K562 (cell line): Measurements from ENCODE around the gene SEMA5A. TPM values are rescaled to one million over a fixed set of nuclear protein-coding genes. Genes with fewer than 3 reads are reported as not detected.

Experiments
- ATAC-seq: fragments of 200-7000 bp; cut with Tn5 transposase; 3 replicates; pipeline ENCODE4 v1.9.1; 2020; ENCODE audit warnings: moderate library complexity
- BruUV-seq: library from RNA; stranded (reverse); fragments of 400-500 nt; replicated peaks from 2 replicates; lab custom pipeline; 2021; lab: Mats Ljungman, UMichigan
- CTCF ChIA-PET: fragments of 300-600 bp; formaldehyde crosslinking; extraction: SDS; loops from one replicate; lab custom pipeline; 2021; ENCODE audit warnings: low intra/inter-chr PET ratio; lab: Yijun Ruan, JAX
- POLR2A ChIA-PET: fragments of 300-600, 350-650 bp; sonication (Branson Sonifier 250); formaldehyde crosslinking; extraction: SDS; loops from one replicate; lab custom pipeline; 2021; ENCODE audit warnings: antibody characterized with exemption, inconsistent platforms; lab: Yijun Ruan, JAX
- DNase-seq, 4 experiments: peaks; one replicate each; pipeline versions ENCODE4 v3.0.0 to v3.0.0-alpha.2; 2011 to 2018; ENCODE audit warnings: low spot score in 3 of 4, mixed read lengths in 3 of 4; ENCODE audit errors: extremely low read depth in 1 of 4
- FAIRE-seq: peaks from 2 replicates; lab custom pipeline; 2011; peaks lifted over from hg19 to GRCh38; lab: Jason Lieb, UNC
- H2AFZ ChIP-seq: 2 replicates; pipeline ENCODE4 v1.6.0; 2011; ENCODE audit warnings: low read depth, low read length, control low read depth, inconsistent platforms
- H3K27ac ChIP-seq: fragments of 200-600 bp; 3 replicates; pipeline ENCODE4 v1.8.0; 2011; ENCODE audit warnings: low read depth, mild to moderate bottlenecking, control low read depth, inconsistent platforms, low read length, moderate library complexity, mixed read lengths; ENCODE audit errors: extremely low read depth
- H3K27me3 ChIP-seq, 2 experiments: fragments of 300-600 bp in 1 of 2; 2 replicates in 1 of 2; 3 replicates in 1 of 2; pipeline versions ENCODE4 v1.6.0 to v1.8.0; 2011; ENCODE audit warnings: inconsistent platforms in 2 of 2, low read length in 2 of 2, mild to moderate bottlenecking in 1 of 2, mixed read lengths in 1 of 2, moderate library complexity in 1 of 2; ENCODE audit not compliant: control insufficient read depth in 2 of 2, insufficient read depth in 2 of 2
- H3K36me3 ChIP-seq: fragments of 300-600 bp; 3 replicates; pipeline ENCODE4 v1.8.0; 2011; ENCODE audit warnings: mild to moderate bottlenecking, low read length, inconsistent platforms; ENCODE audit not compliant: control insufficient read depth, insufficient read depth
- H3K4me1 ChIP-seq, 2 experiments: fragments of 200-600 bp in 1 of 2; replicated peaks in 1 of 2; 2 replicates in 1 of 2; 3 replicates in 1 of 2; pipeline versions ENCODE4 v1.5.1 to v1.8.0; 2011; ENCODE audit warnings: inconsistent platforms in 2 of 2, low read length in 2 of 2, mild to moderate bottlenecking in 1 of 2, mixed read lengths in 1 of 2, moderate library complexity in 1 of 2; ENCODE audit not compliant: control insufficient read depth in 2 of 2, insufficient read depth in 2 of 2
- H3K4me2 ChIP-seq: 2 replicates; pipeline ENCODE4 v1.6.1; 2011; ENCODE audit warnings: low read length, control low read depth, inconsistent platforms, mixed read lengths; ENCODE audit not compliant: insufficient read depth
- H3K4me3 ChIP-seq: fragments of 200-600 bp; sonication (generic), shearing (Covaris generic); 2 replicates; pipeline ENCODE4 v1.5.1; 2016; ENCODE audit warnings: control low read depth, inconsistent platforms
- H3K79me2 ChIP-seq: fragments of 200-600 bp; 3 replicates; pipeline ENCODE4 v1.8.0; 2011; ENCODE audit warnings: low read length, inconsistent platforms; ENCODE audit not compliant: control insufficient read depth, insufficient read depth
- H3K9ac ChIP-seq, 2 experiments: 2 replicates each; pipeline versions ENCODE4 v1.6.0 to v1.6.1; 2011; ENCODE audit warnings: low read depth in 2 of 2, low read length in 2 of 2, control low read depth in 1 of 2, inconsistent platforms in 1 of 2, mild to moderate bottlenecking in 1 of 2, mixed read lengths in 1 of 2; ENCODE audit not compliant: insufficient read depth in 1 of 2
- H3K9me1 ChIP-seq: one replicate; pipeline ENCODE4 v1.6.0; 2011; ENCODE audit warnings: inconsistent platforms, mild to moderate bottlenecking, low read length, moderate library complexity; ENCODE audit not compliant: control insufficient read depth, insufficient read depth
- H3K9me3 ChIP-seq: replicated peaks from 2 replicates; pipeline ENCODE4 v1.5.1; 2011; ENCODE audit warnings: low read depth, low read length, inconsistent platforms; ENCODE audit not compliant: control insufficient read depth, insufficient read depth
- H4K20me1 ChIP-seq: replicated peaks from 2 replicates; pipeline ENCODE4 v1.6.1; 2011; ENCODE audit warnings: low read length, inconsistent platforms, mixed read lengths; ENCODE audit not compliant: control insufficient read depth, insufficient read depth
- BCOR ChIP-seq: fragments of 450-650 bp; IDR thresholded peaks from 2 replicates; pipeline ENCODE4 v1.6.1; 2016
- KLF16 ChIP-seq: IDR thresholded peaks from 2 replicates; pipeline ENCODE4 v1.6.1; 2016; ENCODE audit warnings: antibody characterized with exemption
- NR1H2 ChIP-seq: sonication (generic); formaldehyde crosslinking; IDR thresholded peaks from 2 replicates; pipeline ENCODE4 v1.4.0; 2020; ENCODE audit warnings: mild to moderate bottlenecking, missing genetic modification reagents
- NR4A1 ChIP-seq, 2 experiments: fragments of 250-450 bp in 1 of 2; fragments of 450-650 bp in 1 of 2; sonication (Bioruptor Pico) in 1 of 2; IDR thresholded peaks; 2 replicates each; pipeline versions ENCODE4 v1.4.0 to v1.6.1; 2016 to 2020; ENCODE audit warnings: mild to moderate bottlenecking in 2 of 2, missing compliant biosample characterization in 1 of 2, missing genetic modification characterization in 1 of 2, moderate library complexity in 1 of 2
- PHF20 ChIP-seq: fragments of 450-650 bp; IDR thresholded peaks from 2 replicates; pipeline ENCODE4 v1.6.1; 2018; ENCODE audit not compliant: partially characterized antibody
- RCOR1 ChIP-seq, 2 experiments: IDR thresholded peaks; 2 replicates each; pipeline ENCODE4 v1.6.1; 2012; ENCODE audit warnings: low read depth in 2 of 2, low read length in 2 of 2, borderline replicate concordance in 1 of 2, improper control_type of control experiment in 1 of 2
- RUNX1 ChIP-seq: sonication (generic); IDR thresholded peaks from 2 replicates; pipeline ENCODE4 v1.6.1; 2016; ENCODE audit warnings: antibody characterized with exemption, low read depth
- SRSF9 ChIP-seq: fragments of 200-400 bp; formaldehyde crosslinking; IDR thresholded peaks from 2 replicates; pipeline ENCODE4 v1.6.1; 2017; ENCODE audit warnings: low read depth, low read length, borderline replicate concordance
- SUPT5H ChIP-seq: fragments of 450-650 bp; IDR thresholded peaks from 2 replicates; pipeline ENCODE4 v1.6.1; 2016
- TAF1 ChIP-seq: IDR thresholded peaks from 2 replicates; pipeline ENCODE4 v1.6.1; 2011; ENCODE audit warnings: mild to moderate bottlenecking, low read length, moderate library complexity; ENCODE audit not compliant: insufficient read depth, control insufficient read depth, severe bottlenecking; ENCODE audit errors: extremely low read depth
- XRCC4 ChIP-seq: IDR thresholded peaks from one replicate; pipeline ENCODE4 v1.6.1; 2011; ENCODE audit not compliant: insufficient read depth, insufficient read length; ENCODE audit errors: extremely low read depth
- ZNF165 ChIP-seq: fragments of 250-450 bp; sonication (Bioruptor Pico); IDR thresholded peaks from 2 replicates; pipeline ENCODE4 v1.4.0; 2020; ENCODE audit warnings: borderline replicate concordance
- ZNF436 ChIP-seq: fragments of 250-450, 450-650 bp; sonication (Bioruptor Pico); formaldehyde crosslinking; IDR thresholded peaks from 2 replicates; pipeline ENCODE4 v1.7.0; 2020; ENCODE audit warnings: mild to moderate bottlenecking
- ZSCAN29 ChIP-seq: fragments of 450-650 bp; IDR thresholded peaks from 2 replicates; pipeline ENCODE4 v1.6.1; 2017
- WGBS: fragments of 100-300 bp; shearing (Covaris generic); methylation state at CpG from one replicate; pipeline ENCODE4 v1.1.6; 2016; ENCODE audit warnings: low coverage, mixed read lengths; ENCODE audit not compliant: insufficient coverage; ENCODE audit errors: missing lambda C conversion rate; 5-methylcytosine and 5-hydroxymethylcytosine counted together
- in situ Hi-C: fragments of 300-500 bp; cut with MboI; formaldehyde crosslinking; loops from 4 replicates; pipeline ENCODE4 v1.15.0; 2018; ENCODE audit warnings: inconsistent platforms, mixed read lengths
- intact Hi-C: fragments of 100-400 bp; cut with micrococcal nuclease; formaldehyde crosslinking; loops from 2 replicates; pipeline ENCODE4 v1.14.2; 2022
- polyA plus RNA-seq, 8 experiments: library from polyadenylated mRNA; depleted of rRNA in 4 of 8; stranded (reverse) in 5 of 8; unstranded in 3 of 8; fragments of >200 nt; fragmentation: Nextera tagmentation in 2 of 8; fragmentation: Illumina TruSeq in 1 of 8; extraction: Ambion mirVana in 2 of 8; extraction: Trizol in 1 of 8; gene quantifications; 2 replicates each; pipeline versions ENCODE4 v1.2.1 to v1.2.3, GENCODE V29; 2011 to 2014; ENCODE audit warnings: inconsistent platforms in 1 of 8, missing spikeins in 1 of 8
- total RNA-seq, 7 experiments: library from RNA; depleted of rRNA in 6 of 7; stranded (reverse); fragments of >200 nt in 6 of 7; fragmentation: Illumina TruSeq in 2 of 7; extraction: Trizol in 2 of 7; gene quantifications; 2 replicates each; pipeline versions ENCODE4 v1.2.1 to v1.2.3, GENCODE V29; 2011 to 2021; ENCODE audit warnings: low replicate concordance in 1 of 7
- TF ChIP-seq, protein P1 (sequence below): fragments of 250-450 bp; sonication (Bioruptor Pico); IDR thresholded peaks from 2 replicates; pipeline ENCODE4 v1.4.0; 2020
- TF ChIP-seq, protein P2 (sequence below): sonication (generic); formaldehyde crosslinking; IDR thresholded peaks from 2 replicates; pipeline ENCODE4 v1.9.0; 2022; ENCODE audit warnings: mild to moderate bottlenecking, missing genetic modification reagents

The SEMA5A gene
- total and polyA plus RNA-seq, 9 of the 15 experiments (the other 6 are each of a cell fraction or from before 2014, with no cell fraction given): 0.02 TPM; not detected in 8

DNA sequence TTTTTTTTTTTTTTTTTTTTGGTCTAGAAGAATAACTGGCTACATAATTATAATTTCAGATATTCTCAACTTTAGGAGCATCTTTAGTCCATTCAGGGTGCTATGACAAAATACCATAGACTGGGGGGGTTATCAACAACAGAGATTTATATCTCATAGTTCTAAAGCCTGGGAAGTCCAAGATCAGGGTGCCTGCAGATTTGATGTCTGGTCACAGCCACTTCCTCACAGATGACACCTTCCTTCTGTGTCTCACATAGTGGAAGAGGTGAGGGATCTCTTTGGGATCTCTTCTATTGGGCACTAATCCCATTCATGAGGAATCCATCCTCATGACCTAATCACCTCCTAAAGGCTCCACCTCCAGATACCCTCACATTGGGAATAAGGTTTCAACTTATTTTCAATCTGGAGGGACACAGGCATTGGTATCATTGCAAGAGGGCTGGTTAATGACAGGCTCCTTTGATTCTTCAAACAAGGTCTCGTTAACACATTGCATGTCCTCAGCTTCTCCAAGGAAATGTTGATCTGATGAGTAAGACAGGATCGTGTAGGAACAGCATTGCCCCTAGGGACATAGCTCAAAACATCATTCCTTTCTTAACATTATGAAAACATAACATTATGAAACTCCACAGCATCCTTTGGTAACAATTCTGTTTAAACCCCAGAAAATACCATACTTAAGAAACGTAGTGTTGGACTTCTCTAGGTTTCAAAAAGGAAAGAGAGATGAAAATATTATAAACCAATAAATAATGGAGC is 372.4 kb downstream of the SEMA5A start:
- Histone ChIP-seq H3K79me2 (no peaks in the 10 kb centered on the region), H3K4me3 (no peak overlapping the region), H4K20me1 (no peaks in the 10 kb centered on the region), H3K4me2 (no peak overlapping the region), H3K9me3 (no peaks in the 10 kb centered on the region), H3K9me1 (no peaks in the 10 kb centered on the region), H3K27me3 (no peaks in the 10 kb centered on the region), H2AFZ (no peak overlapping the region), H3K9ac (no peak overlapping the region), H3K36me3 (no peaks in the 10 kb centered on the region), H3K4me1 (no peaks in the 10 kb centered on the region), H3K27ac (no peak overlapping the region)
- TF ChIP-seq TAF1 (no peak), BCOR (no peak), NR4A1 (CRISPR knock-in tag; IDR thresholded peaks at IDR 0.05) (no peak), NR4A1 (tag; IDR thresholded peaks at IDR 0.05) (no peak), RUNX1 (no peak), KLF16 (no peak), XRCC4 (no peak), PHF20 (no peak), SUPT5H (no peak), SRSF9 (no peak), ZSCAN29 (no peak), RCOR1 (IDR thresholded peaks at IDR 0.05; ENCODE audit: borderline replicate concordance in 1 of 2, low read depth in 2 of 2, low read length in 2 of 2) (no peak), ZNF436 (CRISPR knock-in tag) (no peak), ZNF165 (CRISPR knock-in tag) (no peak), NR1H2 (CRISPR knock-in tag) (no peak)
- TF ChIP-seq, protein P1, sequence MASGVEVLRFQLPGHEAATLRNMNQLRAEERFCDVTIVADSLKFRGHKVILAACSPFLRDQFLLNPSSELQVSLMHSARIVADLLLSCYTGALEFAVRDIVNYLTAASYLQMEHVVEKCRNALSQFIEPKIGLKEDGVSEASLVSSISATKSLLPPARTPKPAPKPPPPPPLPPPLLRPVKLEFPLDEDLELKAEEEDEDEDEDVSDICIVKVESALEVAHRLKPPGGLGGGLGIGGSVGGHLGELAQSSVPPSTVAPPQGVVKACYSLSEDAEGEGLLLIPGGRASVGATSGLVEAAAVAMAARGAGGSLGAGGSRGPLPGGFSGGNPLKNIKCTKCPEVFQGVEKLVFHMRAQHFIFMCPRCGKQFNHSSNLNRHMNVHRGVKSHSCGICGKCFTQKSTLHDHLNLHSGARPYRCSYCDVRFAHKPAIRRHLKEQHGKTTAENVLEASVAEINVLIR (CRISPR knock-in tag): no peak
- TF ChIP-seq, protein P2, sequence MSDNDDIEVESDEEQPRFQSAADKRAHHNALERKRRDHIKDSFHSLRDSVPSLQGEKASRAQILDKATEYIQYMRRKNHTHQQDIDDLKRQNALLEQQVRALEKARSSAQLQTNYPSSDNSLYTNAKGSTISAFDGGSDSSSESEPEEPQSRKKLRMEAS (CRISPR knock-in tag): no peak
- WGBS: 3% methylated on average over 3 of the region's 3 CpGs
- DNase-seq: no peak
- no peak for ATAC-seq
- FAIRE-seq: no peak
- no TSS peak for BruUV-seq
- CTCF ChIA-PET: no interaction called here
- POLR2A ChIA-PET: no interaction called here
- in situ Hi-C loops (no loop called here), intact Hi-C loops (no loop called here)
